Keratinocyte (primary cell): ENCODE results near the gene EPB41. TPM values are rescaled to one million over a fixed set of nuclear protein-coding genes. Genes with fewer than 3 reads are reported as not detected.

ENCODE experiments used
- DNase-seq: peaks from one replicate; pipeline ENCODE4 v3.0.0-alpha.2; 2011; ENCODE audit warnings: low read depth, missing footprints, low spot score
- FAIRE-seq: peaks from 2 replicates; lab custom pipeline; 2011; peaks lifted over from hg19 to GRCh38; lab: Jason Lieb, UNC
- H2AFZ ChIP-seq: 2 replicates; pipeline ENCODE4 v1.6.0; 2012; ENCODE audit warnings: low read length, control low read depth, inconsistent platforms; ENCODE audit not compliant: control insufficient read depth
- H3K27ac ChIP-seq: 2 replicates; pipeline ENCODE4 v1.5.1; 2011; ENCODE audit warnings: low read length; ENCODE audit not compliant: control insufficient read depth, insufficient read depth
- H3K27me3 ChIP-seq: 3 replicates; pipeline ENCODE4 v1.6.0; 2011; ENCODE audit warnings: low read length; ENCODE audit not compliant: control insufficient read depth, insufficient read depth; ENCODE audit errors: extremely low read depth
- H3K36me3 ChIP-seq, 2 experiments: 2 replicates in 1 of 2; 3 replicates in 1 of 2; pipeline ENCODE4 v1.5.1; 2011; ENCODE audit warnings: low read length in 2 of 2, mild to moderate bottlenecking in 1 of 2; ENCODE audit not compliant: control insufficient read depth in 2 of 2, insufficient read depth in 2 of 2; ENCODE audit errors: extremely low read depth in 1 of 2
- H3K4me1 ChIP-seq: 3 replicates; pipeline ENCODE4 v1.5.1; 2011; ENCODE audit warnings: low read length; ENCODE audit not compliant: control insufficient read depth, insufficient read depth; ENCODE audit errors: extremely low read depth
- H3K4me2 ChIP-seq: 3 replicates; pipeline ENCODE4 v1.6.0; 2011; ENCODE audit warnings: low read depth, low read length; ENCODE audit not compliant: control insufficient read depth, insufficient read depth; ENCODE audit errors: extremely low read depth
- H3K4me3 ChIP-seq, 3 experiments: fragments of 200-600 bp in 1 of 3; sonication (generic) in 1 of 3; 2 replicates in 2 of 3; 3 replicates in 1 of 3; pipeline ENCODE4 v1.5.1; 2011 to 2016; ENCODE audit warnings: low read length in 3 of 3, mild to moderate bottlenecking in 3 of 3, control low read depth in 2 of 3, inconsistent platforms in 1 of 3, low read depth in 1 of 3, mixed read lengths in 1 of 3, mixed run types in 1 of 3, moderate library complexity in 1 of 3; ENCODE audit not compliant: control insufficient read depth in 2 of 3, insufficient read depth in 2 of 3; ENCODE audit errors: extremely low read depth in 1 of 3
- H3K79me2 ChIP-seq: 2 replicates; pipeline ENCODE4 v1.6.0; 2012; ENCODE audit warnings: low read length; ENCODE audit not compliant: control insufficient read depth, insufficient read depth
- H3K9ac ChIP-seq: 3 replicates; pipeline ENCODE4 v1.6.0; 2011; ENCODE audit warnings: low read length; ENCODE audit not compliant: control insufficient read depth, insufficient read depth; ENCODE audit errors: extremely low read depth
- H3K9me1 ChIP-seq: 3 replicates; pipeline ENCODE4 v1.6.0; 2011; ENCODE audit warnings: low read length; ENCODE audit not compliant: control insufficient read depth, insufficient read depth; ENCODE audit errors: extremely low read depth
- H3K9me3 ChIP-seq: 2 replicates; pipeline ENCODE4 v1.5.1; 2012; ENCODE audit warnings: low read depth, low read length; ENCODE audit not compliant: control insufficient read depth
- H4K20me1 ChIP-seq: 3 replicates; pipeline ENCODE4 v1.6.0; 2011; ENCODE audit warnings: low read length; ENCODE audit not compliant: control insufficient read depth, insufficient read depth; ENCODE audit errors: extremely low read depth
- EZH2 ChIP-seq: IDR thresholded peaks from one replicate; pipeline ENCODE4 v1.6.1; 2012; ENCODE audit warnings: inconsistent platforms, mild to moderate bottlenecking, low read length, moderate library complexity
- dilution Hi-C: fragments of 300-500 bp; cut with MboI; formaldehyde crosslinking; loops from one replicate; pipeline ENCODE4 v1.7.0; 2020; ENCODE audit warnings: low sequenced_read_pairs; ENCODE audit not compliant: extremely low pct_ligation_motif_present
- polyA plus RNA-seq, 5 experiments: library from polyadenylated mRNA; depleted of rRNA in 3 of 5; stranded (reverse) in 3 of 5; stranded (forward) in 1 of 5; unstranded in 1 of 5; fragments of >200 nt; gene quantifications; 1 replicate in 1 of 5; 2 replicates in 3 of 5; 3 replicates in 1 of 5; pipeline versions ENCODE4 v1.2.1 to v1.2.3, GENCODE V29; 2011 to 2012; ENCODE audit warnings: missing spikeins in 2 of 5, low read depth in 1 of 5, low replicate concordance in 1 of 5
- TF ChIP-seq, protein P1 (sequence below), 3 experiments: IDR thresholded peaks in 1 of 3; conservative IDR thresholded peaks in 1 of 3; optimal IDR thresholded peaks in 1 of 3; 2 replicates in 2 of 3; 3 replicates in 1 of 3; pipeline versions ENCODE3 to v1.5.1; 2011; ENCODE audit warnings: low read length in 3 of 3, mild to moderate bottlenecking in 3 of 3, moderate library complexity in 2 of 3, control low read depth in 1 of 3, inconsistent platforms in 1 of 3; ENCODE audit not compliant: insufficient read depth in 2 of 3; ENCODE audit errors: extremely low read depth in 1 of 3

EPB41 gene
- polyA plus RNA-seq, 1 donor (not counting 4 experiments of a cell fraction or from before 2014, with no cell fraction given), result 21.1 TPM

DNA sequence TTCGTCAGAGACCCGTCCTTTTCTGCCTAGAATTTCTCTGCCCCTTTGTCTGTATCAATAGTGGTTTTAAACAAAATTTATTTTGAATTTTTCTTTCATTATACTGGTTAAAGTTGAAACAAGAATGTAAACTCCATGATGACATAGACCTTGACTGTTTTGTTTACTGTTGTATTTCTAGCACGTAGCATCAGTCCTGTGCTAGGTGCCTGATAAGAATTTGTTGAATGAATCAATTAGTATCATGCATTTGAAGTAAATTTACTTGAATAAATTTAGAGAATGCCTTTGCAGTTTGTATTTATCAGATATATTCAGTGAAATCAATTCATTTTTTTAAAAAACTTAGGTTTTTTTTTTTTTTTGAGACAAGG is 69.9 kb downstream of the EPB41 start:
- no peak for DNase-seq
- Histone ChIP-seq H3K9me3 (no peaks in the 10 kb centered on the region), H3K27ac (no peak overlapping the region), H3K4me2 (no peak overlapping the region), H3K4me1 (no peaks in the 10 kb centered on the region), H2AFZ (no peak overlapping the region), H3K4me3 (no peak overlapping the region), H3K36me3 (peaks cover 0 to 3% of the 10 kb centered on the region in 2 experiments), H3K79me2 (no peaks in the 10 kb centered on the region), H3K9me1 (no peaks in the 10 kb centered on the region), H3K27me3 (no peaks in the 10 kb centered on the region), H3K9ac (no peak overlapping the region), H4K20me1 (no peaks in the 10 kb centered on the region)
- TF ChIP-seq, protein P1, sequence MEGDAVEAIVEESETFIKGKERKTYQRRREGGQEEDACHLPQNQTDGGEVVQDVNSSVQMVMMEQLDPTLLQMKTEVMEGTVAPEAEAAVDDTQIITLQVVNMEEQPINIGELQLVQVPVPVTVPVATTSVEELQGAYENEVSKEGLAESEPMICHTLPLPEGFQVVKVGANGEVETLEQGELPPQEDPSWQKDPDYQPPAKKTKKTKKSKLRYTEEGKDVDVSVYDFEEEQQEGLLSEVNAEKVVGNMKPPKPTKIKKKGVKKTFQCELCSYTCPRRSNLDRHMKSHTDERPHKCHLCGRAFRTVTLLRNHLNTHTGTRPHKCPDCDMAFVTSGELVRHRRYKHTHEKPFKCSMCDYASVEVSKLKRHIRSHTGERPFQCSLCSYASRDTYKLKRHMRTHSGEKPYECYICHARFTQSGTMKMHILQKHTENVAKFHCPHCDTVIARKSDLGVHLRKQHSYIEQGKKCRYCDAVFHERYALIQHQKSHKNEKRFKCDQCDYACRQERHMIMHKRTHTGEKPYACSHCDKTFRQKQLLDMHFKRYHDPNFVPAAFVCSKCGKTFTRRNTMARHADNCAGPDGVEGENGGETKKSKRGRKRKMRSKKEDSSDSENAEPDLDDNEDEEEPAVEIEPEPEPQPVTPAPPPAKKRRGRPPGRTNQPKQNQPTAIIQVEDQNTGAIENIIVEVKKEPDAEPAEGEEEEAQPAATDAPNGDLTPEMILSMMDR (optimal IDR thresholded peaks at IDR 0.05 in 1 of 3, IDR thresholded peaks at IDR 0.05 in 1 of 3, conservative IDR thresholded peaks at IDR 0.05 in 1 of 3; ENCODE audit: extremely low read depth in 1 of 3, insufficient read depth in 2 of 3, low read length in 3 of 3), result no peak
- no peak for TF ChIP-seq EZH2
- dilution Hi-C loops, result no loop called here
- FAIRE-seq, result no peak

DNA sequence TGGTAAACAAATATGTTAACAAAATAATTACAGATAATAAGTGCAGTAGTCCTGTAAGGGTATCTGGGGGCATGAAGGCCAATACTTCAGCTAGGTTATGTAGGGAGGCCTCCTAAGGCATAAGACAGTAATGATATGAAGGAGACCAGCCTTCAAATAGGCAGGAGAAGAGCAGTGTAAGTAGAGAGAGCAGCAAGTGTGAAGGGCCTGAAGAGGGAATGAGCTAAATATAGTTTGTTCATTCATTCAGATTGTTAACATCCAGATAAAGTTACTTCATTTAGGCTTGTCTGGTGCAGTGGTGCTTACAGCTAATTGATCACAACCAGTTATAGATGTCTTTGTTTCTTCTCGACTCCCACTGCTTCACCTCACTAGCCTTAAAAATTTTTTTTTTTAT is 71.1 kb downstream of the EPB41 start:
- Histone ChIP-seq H3K9ac (no peak overlapping the region), H3K79me2 (no peaks in the 10 kb centered on the region), H3K27ac (no peak overlapping the region), H4K20me1 (no peaks in the 10 kb centered on the region), H3K4me3 (no peak overlapping the region), H3K9me1 (no peaks in the 10 kb centered on the region), H3K36me3 (peaks cover 0 to 3% of the 10 kb centered on the region in 2 experiments), H2AFZ (no peak overlapping the region), H3K4me1 (no peaks in the 10 kb centered on the region), H3K4me2 (no peak overlapping the region), H3K27me3 (no peaks in the 10 kb centered on the region), H3K9me3 (no peaks in the 10 kb centered on the region)
- dilution Hi-C loops, result no loop called here
- FAIRE-seq (no peak), DNase-seq (no peak)
- TF ChIP-seq, protein P1 (optimal IDR thresholded peaks at IDR 0.05 in 1 of 3, IDR thresholded peaks at IDR 0.05 in 1 of 3, conservative IDR thresholded peaks at IDR 0.05 in 1 of 3; ENCODE audit: extremely low read depth in 1 of 3, insufficient read depth in 2 of 3, low read length in 3 of 3), result no peak
- TF ChIP-seq EZH2, result no peak
